NCI-H1092 treated with DMSO at 0.1 percent for 48 hours (cell line): ENCODE results near the gene CCNH.

Experiments
- DNase-seq: peaks from one replicate; lab custom pipeline; 2025; lab: John Stamatoyannopoulos, UW

CCNH gene

GRCh38 chr5:87360132-87360531, 52.6 kb downstream of the CCNH start:
- no peak for DNase-seq

- DNase-seq, result no peak
Measured at GRCh38 chr5:87359106-87359505, 53.6 kb downstream of the CCNH start.

GRCh38 chr5:87354496-87354895, 58.2 kb downstream of the CCNH start:
- DNase-seq, result no peak

- no peak for DNase-seq
Measured at GRCh38 chr5:87347841-87348240, 64.9 kb downstream of the CCNH start.

GRCh38 chr5:87347272-87347671, 65.5 kb downstream of the CCNH start:
- no peak for DNase-seq
